GM12874 (cell line): ENCODE data around the gene RHOBTB1.

Experiments
- TF ChIP-seq, protein P1 (sequence below): IDR thresholded peaks from 2 replicates; pipeline ENCODE4 v1.5.1; 2011; ENCODE audit warnings: low read depth, mild to moderate bottlenecking, control low read depth, low read length, moderate library complexity; ENCODE audit not compliant: insufficient read depth

The RHOBTB1 gene

DNA sequence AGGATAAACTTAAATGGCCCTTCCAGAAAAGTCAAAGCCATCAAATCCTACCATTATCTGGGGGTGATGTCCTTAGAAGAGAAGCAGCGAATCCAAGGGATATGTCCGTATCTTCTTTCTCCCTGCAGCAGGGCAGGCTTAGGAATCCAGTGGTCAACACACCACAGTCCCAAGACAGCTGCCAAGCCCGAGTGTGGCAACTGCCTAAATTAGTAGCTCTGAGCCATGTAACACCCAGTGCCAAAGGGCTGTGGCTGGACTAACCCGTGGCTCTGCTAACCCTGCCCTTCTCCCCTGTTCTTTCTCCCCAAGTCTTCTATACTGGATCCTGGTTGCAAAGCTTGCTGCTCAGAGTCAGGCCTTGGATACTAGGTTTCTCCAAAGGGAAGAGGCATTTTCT, 90.9 kb downstream of the RHOBTB1 start:
- TF ChIP-seq, protein P1, sequence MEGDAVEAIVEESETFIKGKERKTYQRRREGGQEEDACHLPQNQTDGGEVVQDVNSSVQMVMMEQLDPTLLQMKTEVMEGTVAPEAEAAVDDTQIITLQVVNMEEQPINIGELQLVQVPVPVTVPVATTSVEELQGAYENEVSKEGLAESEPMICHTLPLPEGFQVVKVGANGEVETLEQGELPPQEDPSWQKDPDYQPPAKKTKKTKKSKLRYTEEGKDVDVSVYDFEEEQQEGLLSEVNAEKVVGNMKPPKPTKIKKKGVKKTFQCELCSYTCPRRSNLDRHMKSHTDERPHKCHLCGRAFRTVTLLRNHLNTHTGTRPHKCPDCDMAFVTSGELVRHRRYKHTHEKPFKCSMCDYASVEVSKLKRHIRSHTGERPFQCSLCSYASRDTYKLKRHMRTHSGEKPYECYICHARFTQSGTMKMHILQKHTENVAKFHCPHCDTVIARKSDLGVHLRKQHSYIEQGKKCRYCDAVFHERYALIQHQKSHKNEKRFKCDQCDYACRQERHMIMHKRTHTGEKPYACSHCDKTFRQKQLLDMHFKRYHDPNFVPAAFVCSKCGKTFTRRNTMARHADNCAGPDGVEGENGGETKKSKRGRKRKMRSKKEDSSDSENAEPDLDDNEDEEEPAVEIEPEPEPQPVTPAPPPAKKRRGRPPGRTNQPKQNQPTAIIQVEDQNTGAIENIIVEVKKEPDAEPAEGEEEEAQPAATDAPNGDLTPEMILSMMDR: no peak

DNA sequence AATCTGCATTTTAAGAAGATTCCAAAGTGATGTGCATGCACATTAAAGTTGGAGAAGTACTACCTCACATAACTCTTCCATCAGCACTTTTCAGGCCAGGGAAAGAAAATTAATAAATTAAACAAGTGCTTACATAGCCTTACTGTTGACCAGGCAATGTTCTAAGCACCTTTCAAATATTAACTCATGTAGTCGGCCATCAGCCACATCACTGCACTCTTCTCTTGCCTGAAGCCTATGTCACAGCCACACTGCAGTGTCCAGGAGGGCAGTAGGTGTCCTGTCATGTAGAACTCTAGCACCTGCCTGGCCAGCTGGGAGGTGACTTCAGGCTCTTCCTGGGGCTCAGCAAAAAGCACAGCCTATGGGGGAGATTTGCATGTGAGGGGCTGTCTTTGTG, 94.2 kb downstream of the RHOBTB1 start:
- TF ChIP-seq, protein P1: no peak

DNA sequence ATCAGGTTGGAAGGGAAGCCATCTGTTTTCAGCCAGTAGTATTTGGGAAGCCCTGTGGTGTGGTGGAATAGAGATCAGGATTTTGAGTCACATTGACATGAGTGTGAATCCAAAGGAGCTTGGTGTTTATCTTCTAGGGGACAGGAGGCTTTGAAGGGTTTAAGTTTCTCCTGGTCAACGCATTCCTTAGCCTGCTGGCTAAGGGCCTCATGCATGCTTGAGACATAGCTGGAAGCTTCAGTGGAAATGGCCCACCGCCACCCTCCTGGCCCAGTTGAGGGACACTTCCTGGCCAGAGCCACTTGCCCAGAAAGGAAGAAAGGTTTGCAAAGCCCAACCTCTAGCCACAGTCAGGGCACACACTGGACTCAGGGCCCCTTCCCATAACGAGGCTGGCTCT, 94.8 kb downstream of the RHOBTB1 start:
- TF ChIP-seq, protein P1: no peak

DNA sequence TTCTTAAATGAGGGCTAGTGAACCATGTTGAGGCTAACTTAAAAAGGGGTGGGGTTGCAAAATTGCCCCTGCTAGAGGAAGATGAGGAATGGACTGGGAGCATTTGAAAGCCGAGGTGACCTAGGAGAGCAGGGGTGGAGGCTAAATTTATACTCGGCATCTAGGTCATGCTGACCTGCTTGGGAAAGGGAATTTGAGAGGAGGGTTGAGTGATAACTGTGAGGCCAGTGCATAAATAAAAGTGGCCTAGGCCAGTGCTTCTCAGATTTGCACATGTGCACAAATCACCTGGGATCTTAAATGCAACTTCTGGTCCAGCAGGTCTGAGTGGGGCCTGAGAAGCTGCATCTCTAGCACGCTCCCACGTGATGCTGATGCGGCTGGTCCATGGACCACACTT, 95.3 kb downstream of the RHOBTB1 start:
- TF ChIP-seq, protein P1: no peak

DNA sequence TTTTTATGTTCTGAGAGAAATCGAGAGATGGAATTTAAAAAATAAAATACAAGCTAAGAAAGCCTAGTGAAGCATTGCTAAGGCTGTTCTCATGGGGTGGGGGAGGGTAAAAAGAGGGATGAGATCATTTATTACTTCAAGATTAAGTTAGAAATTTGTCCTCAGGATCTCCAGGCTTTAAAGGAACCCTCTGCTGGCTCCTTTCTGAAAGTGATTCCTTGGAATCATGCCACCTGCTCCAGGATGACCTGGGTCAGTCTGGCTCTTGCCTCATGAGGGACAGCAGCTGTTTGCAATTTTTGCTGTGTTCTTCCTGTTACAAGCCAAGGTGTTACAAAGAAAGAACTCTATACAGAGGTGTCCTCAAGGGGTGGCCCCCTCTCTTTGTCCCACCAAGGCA, 95.9 kb downstream of the RHOBTB1 start:
- TF ChIP-seq, protein P1: no peak

DNA sequence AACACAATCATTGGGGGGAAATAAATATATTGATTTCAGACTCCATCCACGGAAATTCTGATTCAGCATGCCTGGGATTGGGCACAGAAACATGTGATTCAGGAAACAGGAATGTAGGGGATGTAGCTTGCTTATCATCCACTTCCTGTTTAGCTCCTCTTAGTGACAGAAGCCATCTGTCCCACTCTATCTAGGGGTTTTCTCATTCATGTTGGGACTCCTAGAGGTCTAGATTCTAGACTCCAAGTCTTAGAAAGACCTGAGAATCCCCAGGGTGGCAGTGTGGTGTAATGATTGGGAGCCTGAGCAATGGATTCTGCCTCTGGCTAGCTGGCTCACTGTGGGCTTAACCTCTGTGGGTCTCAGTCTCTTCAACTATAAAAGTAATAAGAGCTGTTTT, 97.8 kb downstream of the RHOBTB1 start:
- TF ChIP-seq, protein P1: no peak

DNA sequence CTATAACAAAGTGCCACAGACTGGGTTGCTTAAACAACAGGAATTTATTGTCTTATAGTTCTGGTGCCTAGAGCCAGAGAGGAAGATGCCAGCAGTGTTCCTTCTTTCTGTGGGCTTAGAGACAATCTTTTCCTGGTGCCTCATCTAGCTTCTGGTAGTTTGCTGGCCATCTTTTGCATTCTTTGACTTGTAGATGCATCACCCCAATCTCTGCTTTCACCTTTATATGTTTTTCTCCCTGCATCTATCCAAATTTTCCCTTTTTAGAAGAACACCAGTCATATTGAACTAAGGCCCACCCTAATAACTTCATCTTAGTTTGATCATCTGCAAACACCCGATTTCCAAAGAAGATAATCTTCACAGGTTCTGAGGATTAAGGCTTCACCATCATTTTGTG, 98.9 kb downstream of the RHOBTB1 start:
- TF ChIP-seq, protein P1: no peak

DNA sequence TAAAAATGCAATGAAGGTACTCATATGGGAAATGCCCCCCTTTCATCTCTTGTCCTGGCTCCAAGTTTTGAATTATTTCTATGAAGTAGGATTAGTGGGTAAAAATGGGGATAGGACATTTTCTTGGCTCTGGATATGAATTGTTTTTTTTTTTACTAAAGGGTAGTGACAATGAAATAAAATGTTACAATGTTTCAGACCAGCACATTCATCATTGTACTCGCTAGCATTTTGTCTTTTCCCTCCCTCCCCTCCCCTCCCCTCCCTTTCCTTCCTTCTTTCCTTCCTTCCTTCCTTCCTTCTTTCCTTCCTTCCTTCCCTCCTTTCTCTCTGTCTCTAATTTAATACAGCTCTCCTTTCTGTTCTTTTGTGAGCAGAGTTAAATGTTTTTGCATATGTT, 101.3 kb downstream of the RHOBTB1 start:
- TF ChIP-seq, protein P1: no peak
